ENCODE data around the gene OR52K1. TPM values are rescaled to one million over a fixed set of nuclear protein-coding genes. Genes with fewer than 3 reads are reported as not detected.

The OR52K1 gene
- total RNA-seq (2022; extraction: Qiagen RNA extraction; ENCODE audit: low read depth): not detected in 5 replicates

GRCh38 chr11:4482445-4482844 lies at the start of gene OR52K1:
Gene OR52K1, plus strand, starts transcription at chr11:4482646. Its CDS starts 6,255 bp downstream, at chr11:4488901.

GRCh38 chr11:4448995-4449394 lies 33.5 kb upstream of the OR52K1 start, which contains the start of gene OR52K2:
Gene OR52K2, plus strand, starts transcription at chr11:4449295. Its CDS starts 45 bp downstream, at chr11:4449340.

Other genes with a start within 250 kb of the OR52K1 start
- not detected in 5 replicates for gene OR52B4, start 114.3 kb upstream of the OR52K1 start, total RNA-seq (2022; extraction: Qiagen RNA extraction; ENCODE audit: low read depth)
- gene TRIM21, start 88.9 kb upstream of the OR52K1 start, total RNA-seq (2022; extraction: Qiagen RNA extraction; ENCODE audit: low read depth): 16.7 to 21.8 TPM (median 21.2 TPM) in 5 replicates
- gene OR52K2, start 33.4 kb upstream of the OR52K1 start, total RNA-seq (2022; extraction: Qiagen RNA extraction; ENCODE audit: low read depth): not detected in 5 replicates
- not detected in 5 replicates for gene OR52M1, start 62.5 kb downstream of the OR52K1 start, total RNA-seq (2022; extraction: Qiagen RNA extraction; ENCODE audit: low read depth)
- gene OR52I2, start 99.1 kb downstream of the OR52K1 start, total RNA-seq (2022; extraction: Qiagen RNA extraction; ENCODE audit: low read depth): not detected in 5 replicates
- not detected in 5 replicates for gene OR52I1, start 111.4 kb downstream of the OR52K1 start, total RNA-seq (2022; extraction: Qiagen RNA extraction; ENCODE audit: low read depth)
- 8.7 to 11.7 TPM (median 10.6 TPM) in 5 replicates for gene TRIM68, start 125.6 kb downstream of the OR52K1 start, total RNA-seq (2022; extraction: Qiagen RNA extraction; ENCODE audit: low read depth)
- gene OR51D1, start 154.8 kb downstream of the OR52K1 start, total RNA-seq (2022; extraction: Qiagen RNA extraction; ENCODE audit: low read depth): not detected in 5 replicates
- gene OR51E1, start 161.3 kb downstream of the OR52K1 start, total RNA-seq (2022; extraction: Qiagen RNA extraction; ENCODE audit: low read depth): not detected in 5 replicates
- not detected in 5 replicates for gene OR51E2, start 215.2 kb downstream of the OR52K1 start, total RNA-seq (2022; extraction: Qiagen RNA extraction; ENCODE audit: low read depth)
- gene MMP26, start 222.1 kb downstream of the OR52K1 start, total RNA-seq (2022; extraction: Qiagen RNA extraction; ENCODE audit: low read depth): not detected in 5 replicates